Measurements from ENCODE around the gene C1QL4.
"Not testable (repeated sequence)": the region's sequence is repeated elsewhere in the genome, so short reads cannot be mapped to it uniquely, and the experiment has no call there.

Gene C1QL4

GRCh38 chr12:49336645-49337584 is at the start of gene C1QL4:
TSS of gene C1QL4 (minus strand) at chr12:49337188. CDS start at chr12:49336477, 711 bp downstream.
- in situ Hi-C loops (cut with HindIII; ENCODE audit: low sequenced_read_pairs): no loop called here

GRCh38 chr12:49380184-49380583 is 43.2 kb upstream of the C1QL4 start:
- in situ Hi-C loops (cut with HindIII; ENCODE audit: low sequenced_read_pairs): not testable (repeated sequence)

GRCh38 chr12:49377386-49377785 is 40.4 kb upstream of the C1QL4 start:
- in situ Hi-C loops (cut with HindIII; ENCODE audit: low sequenced_read_pairs): no loop called here

- in situ Hi-C loops (cut with HindIII; ENCODE audit: low sequenced_read_pairs): no loop called here
These were observed 38.4 kb upstream of the C1QL4 start for GRCh38 chr12:49375406-49375805.

GRCh38 chr12:49370539-49370938 is 33.6 kb upstream of the C1QL4 start:
- in situ Hi-C loops (cut with HindIII; ENCODE audit: low sequenced_read_pairs): no loop called here

- in situ Hi-C loops (cut with HindIII; ENCODE audit: low sequenced_read_pairs): loop anchor here (5.0 kb wide), 1 partner anchor 143 kb away; no protein-coding TSS in a partner anchor
These were observed 32.6 kb upstream of the C1QL4 start for GRCh38 chr12:49369411-49370145.

- in situ Hi-C loops (cut with HindIII; ENCODE audit: low sequenced_read_pairs): loop anchor here (5.0 kb wide), 1 partner anchor 144 kb away; no protein-coding TSS in a partner anchor
These were observed 31.2 kb upstream of the C1QL4 start for GRCh38 chr12:49368240-49368600.

- in situ Hi-C loops (cut with HindIII; ENCODE audit: low sequenced_read_pairs): loop anchor here (5.0 kb wide), 1 partner anchor 145 kb away; no protein-coding TSS in a partner anchor
These were observed 30.6 kb upstream of the C1QL4 start, which contains the start of gene SPATS2 for GRCh38 chr12:49367381-49368239. TSS of gene SPATS2 (plus strand) at chr12:49367462. CDS start at chr12:49461013, 93,551 bp downstream.

- in situ Hi-C loops (cut with HindIII; ENCODE audit: low sequenced_read_pairs): loop anchor here (5.0 kb wide), 1 partner anchor 145 kb away; no protein-coding TSS in a partner anchor
These were observed 29.8 kb upstream of the C1QL4 start for GRCh38 chr12:49366652-49367380.

- in situ Hi-C loops (cut with HindIII; ENCODE audit: low sequenced_read_pairs): loop anchor here (5.0 kb wide), 1 partner anchor 146 kb away; no protein-coding TSS in a partner anchor
These were observed 29.2 kb upstream of the C1QL4 start for GRCh38 chr12:49366096-49366651.

- in situ Hi-C loops (cut with HindIII; ENCODE audit: low sequenced_read_pairs): loop anchor here (5.0 kb wide), 1 partner anchor 147 kb away; no protein-coding TSS in a partner anchor
These were observed 28.6 kb upstream of the C1QL4 start for GRCh38 chr12:49365542-49365941.

- in situ Hi-C loops (cut with HindIII; ENCODE audit: low sequenced_read_pairs): loop anchor here (5.0 kb wide), 1 partner anchor 147 kb away; no protein-coding TSS in a partner anchor
These were observed 28.0 kb upstream of the C1QL4 start for GRCh38 chr12:49364989-49365388.

- in situ Hi-C loops (cut with HindIII; ENCODE audit: low sequenced_read_pairs): no loop called here
These were observed 25.1 kb upstream of the C1QL4 start for GRCh38 chr12:49362077-49362476.

GRCh38 chr12:49359671-49360070 is 22.7 kb upstream of the C1QL4 start:
- in situ Hi-C loops (cut with HindIII; ENCODE audit: low sequenced_read_pairs): no loop called here

GRCh38 chr12:49358483-49359141 is 21.6 kb upstream of the C1QL4 start:
- in situ Hi-C loops (cut with HindIII; ENCODE audit: low sequenced_read_pairs): no loop called here

GRCh38 chr12:49357103-49357678 is 20.2 kb upstream of the C1QL4 start:
- in situ Hi-C loops (cut with HindIII; ENCODE audit: low sequenced_read_pairs): no loop called here

GRCh38 chr12:49355913-49356312 is 18.9 kb upstream of the C1QL4 start:
- in situ Hi-C loops (cut with HindIII; ENCODE audit: low sequenced_read_pairs): no loop called here

GRCh38 chr12:49352351-49352750 is 15.4 kb upstream of the C1QL4 start:
- in situ Hi-C loops (cut with HindIII; ENCODE audit: low sequenced_read_pairs): no loop called here

All from DLD1 (cell line).